ENCODE results near the gene CDIPT. TPM values are rescaled to one million over a fixed set of nuclear protein-coding genes. Genes with fewer than 3 reads are reported as not detected.

The CDIPT gene
- total and polyA plus RNA-seq, 2 of the 13 experiments (the other 11 are each of a cell fraction or from before 2014, with no cell fraction given), result 54.9 to 97.5 TPM

DNA sequence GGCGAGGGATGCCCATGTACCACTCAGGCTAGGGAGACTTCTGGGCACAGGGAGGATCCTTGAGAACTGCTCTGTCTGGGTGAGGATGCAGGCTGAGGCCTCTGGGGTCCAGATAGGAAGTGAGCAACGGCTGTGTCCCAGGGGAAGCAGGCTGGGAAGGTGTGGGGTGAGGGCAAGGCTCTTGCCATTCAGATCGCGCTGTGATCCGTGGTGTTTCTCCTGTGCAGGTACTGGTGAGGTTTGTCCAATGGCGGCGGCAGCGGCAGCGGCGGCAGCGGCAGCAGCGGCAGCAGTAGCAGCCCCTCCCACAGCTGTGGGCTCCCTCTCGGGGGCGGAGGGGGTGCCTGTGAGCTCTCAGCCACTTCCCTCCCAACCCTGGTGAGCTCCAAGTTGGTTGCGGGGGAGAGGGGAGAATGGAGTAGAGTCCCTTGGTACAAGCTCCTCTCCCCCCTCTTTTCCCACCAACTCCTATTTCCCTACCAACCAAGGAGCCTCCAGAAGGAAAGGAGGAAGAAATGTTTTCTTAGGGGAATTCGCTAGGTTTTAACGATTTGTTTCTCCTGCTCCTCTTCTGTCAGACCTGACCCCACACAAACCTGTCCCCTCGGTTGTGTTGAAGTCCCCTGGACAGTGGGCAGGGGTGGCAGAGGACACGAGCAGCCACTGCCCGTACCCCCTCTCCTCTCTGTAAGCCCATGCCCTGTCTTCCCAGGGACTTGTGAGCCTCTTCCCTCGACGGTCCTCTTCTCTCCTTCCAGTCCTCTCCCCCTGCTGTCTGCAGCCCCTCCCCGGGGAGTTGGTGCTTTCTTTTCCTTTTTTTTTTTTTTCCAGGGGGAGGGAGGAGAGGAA, 53.0 kb downstream of the CDIPT start:
- WGBS (ENCODE audit: low lambda C conversion rate), result 80% methylated on average over 18 of the region's 23 CpGs
- in situ Hi-C loops (cut with HindIII; ENCODE audit: extremely low pct_ligation_motif_present, low pct_unique_long_range_greater_than_20kb), result loop anchor here (25.0 kb wide), 1 partner anchor 852 kb away; the partner anchor contains the start of genes FBRS and PRR14
- Histone ChIP-seq H3K4me3 (replicated peaks in 1 of 3; ENCODE audit: insufficient read depth in 1 of 3, low read depth in 2 of 3, low read length in 3 of 3) (no peak overlapping the region; a peak in 1 of 6 replicates), H2AFZ (ENCODE audit: low read length) (no peak overlapping the region), H3K27ac (ENCODE audit: extremely low read length, insufficient read depth, low read length) (peak overlapping the region; percentile 53), H3K9ac (ENCODE audit: insufficient read depth, low read depth, low read length) (no peak overlapping the region), H4K20me1 (ENCODE audit: insufficient read depth, low read length) (peaks cover 23% of the 10 kb centered on the region; the same call in 1 of the 2 replicates), H3K4me1 (ENCODE audit: insufficient read depth, low read length) (peaks cover 71% of the 10 kb centered on the region), H3K9me3 (ENCODE audit: low read length) (no peaks in the 10 kb centered on the region), H3K36me3 (replicated peaks in 1 of 2; ENCODE audit: control insufficient read depth in 1 of 2, insufficient read depth in 2 of 2, low read length in 2 of 2) (peaks cover 6 to 26% of the 10 kb centered on the region in 2 experiments), H3K4me2 (ENCODE audit: low read depth, low read length) (peak overlapping the region; percentile 95), H3K79me2 (ENCODE audit: insufficient read depth, low read length) (peaks cover 22% of the 10 kb centered on the region), H3K27me3 (ENCODE audit: control insufficient read depth in 1 of 2, insufficient read depth in 2 of 2, low read length in 2 of 2) (peaks cover 0 to 12% of the 10 kb centered on the region in 2 experiments; a peak in 2 of 5 replicates)
- CTCF ChIA-PET (ENCODE audit: low intra/inter-chr PET ratio, low total read pairs), result no interaction called here
- no peak for ATAC-seq
- no peak for DNase-seq (ENCODE audit: low spot score)
- intact Hi-C loops (cut with micrococcal nuclease; ENCODE audit: unreplicated experiment), result loop anchor here (2.0 kb wide), 1 partner anchor 211 kb away; no protein-coding TSS in a partner anchor
- BruUV-seq (replicated peaks), result no TSS peak
- POLR2A ChIA-PET, result interaction anchor here (1.4 to 4.3 kb wide), 5 partner anchors 11 to 90 kb away, joined by 3 to 26 read pairs (median 13); partner anchors contain the start of genes ASPHD1, KIF22, MVP and SEZ6L2
- no peak for FAIRE-seq
- TF ChIP-seq, protein P1, sequence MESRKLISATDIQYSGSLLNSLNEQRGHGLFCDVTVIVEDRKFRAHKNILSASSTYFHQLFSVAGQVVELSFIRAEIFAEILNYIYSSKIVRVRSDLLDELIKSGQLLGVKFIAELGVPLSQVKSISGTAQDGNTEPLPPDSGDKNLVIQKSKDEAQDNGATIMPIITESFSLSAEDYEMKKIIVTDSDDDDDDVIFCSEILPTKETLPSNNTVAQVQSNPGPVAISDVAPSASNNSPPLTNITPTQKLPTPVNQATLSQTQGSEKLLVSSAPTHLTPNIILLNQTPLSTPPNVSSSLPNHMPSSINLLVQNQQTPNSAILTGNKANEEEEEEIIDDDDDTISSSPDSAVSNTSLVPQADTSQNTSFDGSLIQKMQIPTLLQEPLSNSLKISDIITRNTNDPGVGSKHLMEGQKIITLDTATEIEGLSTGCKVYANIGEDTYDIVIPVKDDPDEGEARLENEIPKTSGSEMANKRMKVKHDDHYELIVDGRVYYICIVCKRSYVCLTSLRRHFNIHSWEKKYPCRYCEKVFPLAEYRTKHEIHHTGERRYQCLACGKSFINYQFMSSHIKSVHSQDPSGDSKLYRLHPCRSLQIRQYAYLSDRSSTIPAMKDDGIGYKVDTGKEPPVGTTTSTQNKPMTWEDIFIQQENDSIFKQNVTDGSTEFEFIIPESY (CRISPR knock-in tag; IDR thresholded peaks at IDR 0.05), result peak; percentile 78; the same call in 1 of the 2 replicates
- TF ChIP-seq RBFOX2 (IDR thresholded peaks at IDR 0.05; ENCODE audit: low read depth, low read length) (peak; percentile 79), RBM22 (optimal IDR thresholded peaks at IDR 0.05; ENCODE audit: low read length) (peak; percentile 52), ARHGAP35 (CRISPR knock-in tag; IDR thresholded peaks at IDR 0.05; ENCODE audit: borderline replicate concordance) (0 out of 2 replicates have a peak, but pooled peaks have one; percentile 13), HNF4A (CRISPR knock-in tag; IDR thresholded peaks at IDR 0.05) (no peak), HNF4G (IDR thresholded peaks at IDR 0.05; ENCODE audit: borderline replicate concordance, low read depth, low read length) (no peak), HNF4G (CRISPR knock-in tag; IDR thresholded peaks at IDR 0.05; ENCODE audit: borderline replicate concordance, low read depth) (no peak), POLR2A (IDR thresholded peaks at IDR 0.05; ENCODE audit: insufficient read depth in 1 of 2, low read depth in 2 of 2, low read length in 2 of 2) (0 out of 4 replicates have a peak, but pooled peaks of 1 of the 2 experiments have one; percentile 13), HOXA3 (CRISPR knock-in tag; IDR thresholded peaks at IDR 0.05) (peak; percentile 10; the same call in 1 of the 2 replicates), AGO2 (optimal IDR thresholded peaks at IDR 0.05; ENCODE audit: low read depth, low read length) (peak; percentile 92), TCF7L2 (IDR thresholded peaks at IDR 0.05; ENCODE audit: low read depth, low read length) (no peak), SRSF1 (optimal IDR thresholded peaks at IDR 0.05; ENCODE audit: low read depth, low read length) (peak; percentile 5)
- TF ChIP-seq, protein P2, sequence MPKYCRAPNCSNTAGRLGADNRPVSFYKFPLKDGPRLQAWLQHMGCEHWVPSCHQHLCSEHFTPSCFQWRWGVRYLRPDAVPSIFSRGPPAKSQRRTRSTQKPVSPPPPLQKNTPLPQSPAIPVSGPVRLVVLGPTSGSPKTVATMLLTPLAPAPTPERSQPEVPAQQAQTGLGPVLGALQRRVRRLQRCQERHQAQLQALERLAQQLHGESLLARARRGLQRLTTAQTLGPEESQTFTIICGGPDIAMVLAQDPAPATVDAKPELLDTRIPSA (CRISPR knock-in tag; IDR thresholded peaks at IDR 0.05; ENCODE audit: borderline replicate concordance), result 0 out of 2 replicates have a peak, but pooled peaks have one; percentile 39
